Osteocyte (in vitro differentiated cells): Measurements from ENCODE around the gene SERP2. TPM values are rescaled to one million over a fixed set of nuclear protein-coding genes. Genes with fewer than 3 reads are reported as not detected.

Experiments
- DNase-seq: peaks from one replicate; pipeline ENCODE4 v3.0.0; 2021; ENCODE audit warnings: mixed read lengths; ENCODE audit not compliant: unreplicated experiment; ENCODE audit errors: extremely low spot score
- H3K27ac Mint-ChIP-seq: one replicate; pipeline ENCODE4 v1.8.0; 2021; ENCODE audit warnings: mild to moderate bottlenecking, mixed read lengths; ENCODE audit not compliant: unreplicated experiment
- H3K27me3 Mint-ChIP-seq: one replicate; pipeline ENCODE4 v1.8.0; 2021; ENCODE audit warnings: mixed read lengths; ENCODE audit not compliant: unreplicated experiment
- H3K36me3 Mint-ChIP-seq: one replicate; pipeline ENCODE4 v1.8.0; 2021; ENCODE audit warnings: mixed read lengths; ENCODE audit not compliant: unreplicated experiment
- H3K4me1 Mint-ChIP-seq: one replicate; pipeline ENCODE4 v1.8.0; 2021; ENCODE audit warnings: mixed read lengths; ENCODE audit not compliant: unreplicated experiment
- H3K4me3 Mint-ChIP-seq: one replicate; pipeline ENCODE4 v1.8.0; 2021; ENCODE audit warnings: mild to moderate bottlenecking, moderate library complexity, mixed read lengths; ENCODE audit not compliant: unreplicated experiment
- H3K9me3 Mint-ChIP-seq: one replicate; pipeline ENCODE4 v1.8.0; 2021; ENCODE audit warnings: mixed read lengths; ENCODE audit not compliant: unreplicated experiment
- CTCF ChIP-seq: fragments of 200-600 bp; sonication (generic); IDR thresholded peaks from 2 replicates; pipeline ENCODE4 v1.5.0; 2021; ENCODE audit warnings: antibody characterized with exemption, mild to moderate bottlenecking, moderate library complexity
- total RNA-seq: library from RNA; stranded (reverse); gene quantifications from 2 replicates; pipeline ENCODE4 v1.2.1, GENCODE V29; 2021

Gene SERP2
- total RNA-seq, 1 donor from 2014 or later, result 8.4 TPM

GRCh38 chr13:44438234-44438579, 64.6 kb downstream of the SERP2 start:
- H3K27ac Mint-ChIP-seq, result peak overlapping the region; percentile 94
- H3K27me3 Mint-ChIP-seq, result no peaks in the 10 kb centered on the region
- peak; percentile 5 for TF ChIP-seq CTCF
- DNase-seq, result no peak
- H3K4me3 Mint-ChIP-seq, result no peak overlapping the region
- H3K9me3 Mint-ChIP-seq, result no peaks in the 10 kb centered on the region
- H3K4me1 Mint-ChIP-seq, result peaks cover 37% of the 10 kb centered on the region
- H3K36me3 Mint-ChIP-seq, result peaks cover 20% of the 10 kb centered on the region

- no peak for DNase-seq
- no peak for TF ChIP-seq CTCF
These were observed 65.9 kb downstream of the SERP2 start for GRCh38 chr13:44439452-44440024.

GRCh38 chr13:44440046-44440608, 66.5 kb downstream of the SERP2 start:
- Mint-ChIP-seq H3K36me3 (peaks cover 12% of the 10 kb centered on the region), H3K9me3 (no peaks in the 10 kb centered on the region), H3K4me3 (no peak overlapping the region), H3K27ac (no peak overlapping the region), H3K27me3 (no peaks in the 10 kb centered on the region), H3K4me1 (peaks cover 26% of the 10 kb centered on the region)
- TF ChIP-seq CTCF, result no peak
- DNase-seq, result no peak

More at GRCh38 chr13:44439452-44440024, 65.9 kb downstream of the SERP2 start:
- H3K9me3 Mint-ChIP-seq, result no peaks in the 10 kb centered on the region
- H3K27ac Mint-ChIP-seq, result no peak overlapping the region
- H3K36me3 Mint-ChIP-seq, result peaks cover 15% of the 10 kb centered on the region
- H3K4me3 Mint-ChIP-seq, result no peak overlapping the region
- no peaks in the 10 kb centered on the region for H3K27me3 Mint-ChIP-seq
- H3K4me1 Mint-ChIP-seq, result peaks cover 28% of the 10 kb centered on the region

Other genes with a start within 250 kb of the SERP2 start
- gene TSC22D1, start 202.5 kb downstream of the SERP2 start, total RNA-seq, result 118 and 122 TPM in 2 replicates